ENCODE data around the gene EPS8L1.

Gene EPS8L1

DNA sequence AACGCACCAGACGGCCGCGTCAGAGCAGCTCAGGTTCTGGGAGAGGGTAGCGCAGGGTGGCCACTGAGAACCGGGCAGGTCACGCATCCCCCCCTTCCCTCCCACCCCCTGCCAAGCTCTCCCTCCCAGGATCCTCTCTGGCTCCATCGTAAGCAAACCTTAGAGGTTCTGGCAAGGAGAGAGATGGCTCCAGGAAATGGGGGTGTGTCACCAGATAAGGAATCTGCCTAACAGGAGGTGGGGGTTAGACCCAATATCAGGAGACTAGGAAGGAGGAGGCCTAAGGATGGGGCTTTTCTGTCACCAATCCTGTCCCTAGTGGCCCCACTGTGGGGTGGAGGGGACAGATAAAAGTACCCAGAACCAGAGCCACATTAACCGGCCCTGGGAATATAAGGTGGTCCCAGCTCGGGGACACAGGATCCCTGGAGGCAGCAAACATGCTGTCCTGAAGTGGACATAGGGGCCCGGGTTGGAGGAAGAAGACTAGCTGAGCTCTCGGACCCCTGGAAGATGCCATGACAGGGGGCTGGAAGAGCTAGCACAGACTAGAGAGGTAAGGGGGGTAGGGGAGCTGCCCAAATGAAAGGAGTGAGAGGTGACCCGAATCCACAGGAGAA, 39.9 kb downstream of the EPS8L1 start:
- no peak for DNase-seq (ENCODE audit: low read depth in 2 of 2)

DNA sequence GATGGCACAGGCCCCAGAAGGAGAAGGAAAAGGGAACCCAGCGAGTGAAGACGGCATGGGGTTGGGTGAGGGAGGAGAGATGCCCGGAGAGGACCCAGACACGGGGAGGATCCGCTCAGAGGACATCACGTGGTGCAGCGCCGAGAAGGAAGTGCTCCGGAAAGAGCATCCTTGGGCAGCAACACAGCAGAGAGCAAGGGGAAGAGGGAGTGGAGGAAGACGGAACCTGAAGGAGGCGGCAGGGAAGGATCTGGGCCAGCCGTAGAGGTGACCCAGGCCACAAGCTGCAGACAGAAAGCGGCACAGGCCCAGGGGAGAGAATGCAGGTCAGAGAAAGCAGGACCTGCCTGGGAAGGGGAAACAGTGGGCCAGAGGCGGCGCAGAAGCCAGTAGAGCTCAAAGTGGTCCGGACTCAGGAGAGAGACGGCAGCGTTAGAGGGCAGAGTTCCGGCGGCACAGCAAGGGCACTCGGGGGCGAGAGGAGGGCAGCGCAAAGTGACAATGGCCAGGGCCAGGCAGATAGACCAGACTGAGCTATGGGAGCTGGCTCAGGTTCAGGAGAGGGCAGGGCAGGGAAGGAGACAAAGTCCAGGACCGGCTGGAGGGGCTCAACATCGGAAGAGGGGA, 40.7 kb downstream of the EPS8L1 start:
- DNase-seq (ENCODE audit: low read depth in 2 of 2) = peak in 1 of 2 donors; percentile 14

DNA sequence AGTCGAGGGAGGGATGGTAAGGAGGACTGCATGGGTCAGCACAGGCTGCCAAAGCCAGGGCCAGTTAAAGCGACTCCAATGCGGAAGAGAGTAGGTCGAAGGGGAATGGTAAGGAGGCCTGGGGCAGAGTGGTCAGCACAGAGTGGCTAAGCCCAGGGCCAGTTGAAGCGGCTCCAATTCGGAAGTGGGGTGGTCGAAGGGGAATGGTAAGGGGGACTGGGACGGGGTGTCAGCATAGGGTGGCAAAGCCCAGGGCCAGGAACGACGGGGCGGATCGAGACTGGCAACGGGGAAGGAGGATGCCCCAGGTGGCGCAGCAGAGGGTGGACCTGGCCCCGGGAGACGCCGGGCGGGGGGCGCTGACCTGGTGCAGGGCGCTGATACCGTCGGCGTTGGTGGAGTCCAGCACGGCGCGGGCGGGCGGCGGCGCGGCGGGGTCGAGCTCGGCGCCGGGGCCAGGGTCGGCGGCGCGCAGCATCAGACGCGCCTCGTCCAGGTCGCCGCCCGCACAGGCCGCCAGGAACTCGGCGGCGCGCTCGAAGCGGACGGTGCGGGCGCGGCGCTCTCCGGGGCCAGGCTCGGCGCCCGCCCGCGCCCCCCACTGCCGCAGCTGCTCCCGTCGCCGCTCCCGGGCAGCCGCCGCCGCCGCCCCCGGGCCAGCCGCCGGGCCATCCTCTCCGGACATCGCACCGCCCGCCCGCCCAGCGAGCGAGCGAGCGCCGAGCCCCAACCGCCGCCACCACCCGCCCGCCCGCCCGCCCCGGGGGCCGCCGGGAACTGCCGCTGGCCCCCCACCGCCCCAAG, 41.4 kb downstream of the EPS8L1 start, which contains the start of gene PPP1R12C:
TSS of gene PPP1R12C (minus strand) at position 779 of the 804 bp plus-strand sequence. CDS start at position 685, 94 bp downstream.
- peak in 1 of 2 donors; percentile 8 for DNase-seq (ENCODE audit: low read depth in 2 of 2)

DNA sequence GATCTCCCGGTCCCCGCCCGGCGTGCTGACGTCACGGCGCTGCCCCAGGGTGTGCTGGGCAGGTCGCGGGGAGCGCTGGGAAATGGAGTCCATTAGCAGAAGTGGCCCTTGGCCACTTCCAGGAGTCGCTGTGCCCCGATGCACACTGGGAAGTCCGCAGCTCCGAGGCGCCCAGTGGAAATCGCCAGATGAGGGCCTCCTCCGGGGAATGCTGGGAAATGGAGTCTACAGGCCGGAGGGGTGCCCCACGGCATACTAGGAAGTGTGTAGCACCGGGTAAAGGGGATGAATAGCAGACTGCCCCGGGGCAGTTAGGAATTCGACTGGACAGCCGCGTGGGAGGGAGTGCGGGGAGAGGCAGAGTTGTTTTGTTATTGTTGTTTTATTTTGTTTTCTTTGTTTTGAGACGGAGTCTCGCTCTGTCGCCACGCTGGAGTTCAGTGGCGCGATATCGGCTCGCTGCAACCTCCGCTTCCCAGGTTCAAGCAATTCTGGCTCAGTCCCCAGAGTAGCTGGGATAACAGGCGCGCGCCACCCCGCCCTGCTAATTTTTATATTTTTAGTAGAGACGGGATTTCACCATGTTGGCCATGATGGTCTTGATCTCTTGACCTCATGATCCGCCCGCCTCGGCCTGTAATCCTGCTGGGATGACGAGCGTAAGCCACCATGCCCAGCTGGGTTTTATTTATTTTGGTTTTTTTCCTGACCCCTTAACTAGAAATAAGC, 42.2 kb downstream of the EPS8L1 start:
- peak; percentile 95 to 96 for DNase-seq (ENCODE audit: low read depth in 2 of 2)

DNA sequence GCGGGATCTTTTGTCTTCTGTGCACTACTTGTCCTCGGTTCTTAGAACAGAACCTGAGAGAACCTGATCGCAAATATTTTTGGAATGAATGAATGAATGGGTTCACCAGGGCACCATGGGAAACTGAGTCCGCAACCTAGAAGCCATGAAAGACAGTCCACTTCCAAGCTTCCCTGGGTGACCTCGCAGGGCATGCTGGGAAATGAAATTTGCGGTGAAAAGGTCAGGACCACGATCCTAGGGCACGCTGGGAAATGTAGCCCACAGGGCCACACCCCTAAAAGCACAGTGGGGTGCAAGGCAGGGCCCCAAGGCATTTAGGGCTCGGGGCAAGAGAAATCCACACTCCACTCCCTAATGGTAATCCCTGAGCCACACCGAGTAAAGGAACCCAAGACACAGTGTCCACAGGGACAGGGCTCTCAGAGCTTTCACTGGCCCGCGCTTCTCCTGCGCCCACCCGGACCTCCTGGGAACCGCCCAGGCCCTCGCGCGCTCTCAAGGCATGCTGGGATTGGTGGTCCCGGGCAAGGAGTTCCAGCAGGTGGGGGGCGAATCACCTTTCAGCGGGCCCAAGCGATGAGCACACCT, 42.8 kb downstream of the EPS8L1 start:
- DNase-seq (ENCODE audit: low read depth in 2 of 2) = no peak

DNA sequence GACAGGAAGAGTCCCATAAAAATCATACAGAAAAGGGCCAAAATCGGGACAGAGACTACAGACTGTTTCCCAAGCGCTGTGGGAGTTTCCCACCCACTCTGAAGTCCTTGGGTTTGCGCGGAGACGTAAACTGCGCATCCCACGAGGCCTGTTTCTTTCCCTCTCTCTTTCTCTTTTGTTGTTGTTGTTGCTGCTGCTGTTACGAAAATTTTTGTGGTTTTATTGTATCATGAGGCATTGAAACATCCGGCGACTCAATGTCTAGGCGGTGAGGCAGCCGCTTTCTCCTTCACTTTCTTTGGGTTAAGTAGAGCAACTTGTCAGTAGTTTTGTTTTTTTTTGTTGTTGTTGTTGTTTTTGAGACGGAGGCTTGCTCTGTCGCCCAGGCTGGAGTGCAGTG, 43.4 kb downstream of the EPS8L1 start:
- DNase-seq (ENCODE audit: low read depth in 2 of 2) = no peak

DNA sequence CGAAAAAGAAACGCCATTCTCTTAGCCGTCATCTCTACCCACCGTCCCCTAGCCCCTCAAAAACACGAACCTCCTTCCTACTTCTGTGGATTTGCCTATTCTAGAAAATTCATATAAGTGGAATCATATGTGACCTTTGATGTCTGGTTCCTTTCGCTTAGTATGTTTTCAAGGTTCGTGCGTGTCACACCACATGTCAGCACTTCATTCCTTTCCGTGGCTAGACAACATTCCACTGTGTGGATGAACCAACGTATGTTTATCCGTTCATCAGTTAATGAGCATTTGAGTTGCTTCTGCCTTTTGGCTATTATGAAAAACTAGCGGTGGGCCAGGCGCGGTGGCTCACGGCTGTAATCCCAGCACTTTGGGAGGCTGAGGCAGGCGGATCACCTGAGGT, 55.8 kb downstream of the EPS8L1 start:
- no peak for DNase-seq (ENCODE audit: low read depth in 2 of 2)

DNA sequence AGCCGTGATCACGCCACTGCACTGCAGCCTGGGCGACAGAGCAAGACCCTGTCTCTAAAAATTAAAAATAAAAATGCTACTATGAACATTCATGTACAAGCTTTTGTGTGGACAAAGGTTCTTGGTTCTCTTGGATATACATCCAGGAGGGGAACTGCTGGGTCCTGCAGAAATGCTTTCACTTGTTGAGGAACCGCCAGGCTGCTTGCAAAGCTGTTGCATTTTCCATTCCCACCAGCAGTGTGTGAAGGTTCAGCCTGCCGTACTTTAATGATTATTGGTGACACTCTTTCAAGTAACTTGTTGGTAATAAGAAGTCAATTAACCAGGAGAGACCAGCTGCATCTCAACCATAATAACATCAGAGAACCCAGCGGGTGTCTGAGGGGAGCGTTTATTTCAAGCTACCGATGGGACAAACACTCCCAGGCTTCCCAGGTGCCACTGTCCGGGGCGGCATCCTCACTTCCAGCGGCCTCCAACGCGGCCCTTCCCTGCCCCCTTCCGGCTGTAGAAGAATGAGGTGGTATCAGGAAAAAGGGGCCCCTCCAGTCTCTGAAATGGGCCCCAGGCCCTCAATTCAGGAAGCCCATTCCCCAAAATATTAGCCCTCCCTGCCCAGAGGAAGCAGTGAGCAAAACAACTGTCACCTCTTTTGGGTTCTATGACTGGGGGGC, 56.9 kb downstream of the EPS8L1 start:
- no peak for DNase-seq (ENCODE audit: low read depth in 2 of 2)

DNA sequence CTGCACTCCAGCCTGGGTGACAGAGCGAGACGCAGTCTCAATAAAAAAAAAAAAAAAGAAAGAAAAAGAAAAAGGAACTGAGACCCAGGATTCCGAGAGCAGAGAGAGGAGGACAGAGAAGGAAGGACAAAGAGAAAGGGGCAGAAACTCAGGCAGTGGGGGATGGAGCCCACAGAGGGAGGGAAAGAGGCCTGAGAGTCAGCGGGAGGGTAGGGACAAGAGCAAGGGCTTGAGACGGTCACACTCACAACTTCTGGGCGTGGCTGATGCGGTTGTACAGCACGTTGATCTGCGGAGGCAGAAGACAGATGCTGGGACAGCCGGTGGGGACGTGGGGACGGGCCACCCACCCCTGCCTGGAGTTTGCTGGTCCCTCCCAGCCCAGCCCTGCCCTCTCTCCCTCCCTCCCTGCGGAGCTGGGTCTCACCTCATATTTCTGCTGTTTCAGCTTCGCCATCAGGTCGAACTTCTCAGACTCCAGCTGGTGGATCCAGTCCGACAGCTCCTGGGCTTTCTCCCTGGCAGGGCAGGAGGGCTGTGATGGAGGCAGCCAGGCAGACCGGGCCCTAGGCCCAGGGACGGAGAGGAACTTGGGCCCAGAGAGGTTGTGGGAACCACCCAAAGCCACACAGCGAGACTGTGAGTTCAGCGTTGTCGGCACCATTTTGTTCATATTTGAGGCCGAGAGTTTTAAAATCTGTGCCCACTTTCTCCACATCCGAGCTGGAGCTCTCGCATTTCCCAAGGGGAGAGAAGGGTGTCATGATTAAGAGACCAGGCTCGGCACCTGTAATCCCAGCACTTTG, 58.2 kb downstream of the EPS8L1 start:
- no peak for DNase-seq (ENCODE audit: low read depth in 2 of 2)

DNA sequence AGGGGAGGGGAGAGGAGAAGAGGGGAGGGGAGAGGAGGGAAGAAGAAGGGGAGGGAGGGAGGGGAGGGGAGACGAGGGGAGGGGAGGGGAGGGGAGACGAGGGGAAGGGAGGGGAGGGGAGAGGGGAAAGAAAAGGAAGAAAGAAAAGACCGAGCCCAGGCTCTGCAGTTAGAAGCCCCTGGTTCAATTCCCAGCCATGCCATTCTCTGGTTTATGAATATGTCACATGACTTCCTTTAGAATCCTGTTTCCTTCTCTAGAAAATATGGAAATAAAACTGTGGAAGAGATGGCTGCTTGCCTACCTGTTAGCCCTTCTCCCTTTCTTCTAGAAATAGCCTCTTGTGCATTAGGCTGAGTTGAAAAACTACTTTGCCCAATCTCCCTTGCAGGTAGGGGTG, 59.1 kb downstream of the EPS8L1 start:
- no peak for DNase-seq (ENCODE audit: low read depth in 2 of 2)

DNA sequence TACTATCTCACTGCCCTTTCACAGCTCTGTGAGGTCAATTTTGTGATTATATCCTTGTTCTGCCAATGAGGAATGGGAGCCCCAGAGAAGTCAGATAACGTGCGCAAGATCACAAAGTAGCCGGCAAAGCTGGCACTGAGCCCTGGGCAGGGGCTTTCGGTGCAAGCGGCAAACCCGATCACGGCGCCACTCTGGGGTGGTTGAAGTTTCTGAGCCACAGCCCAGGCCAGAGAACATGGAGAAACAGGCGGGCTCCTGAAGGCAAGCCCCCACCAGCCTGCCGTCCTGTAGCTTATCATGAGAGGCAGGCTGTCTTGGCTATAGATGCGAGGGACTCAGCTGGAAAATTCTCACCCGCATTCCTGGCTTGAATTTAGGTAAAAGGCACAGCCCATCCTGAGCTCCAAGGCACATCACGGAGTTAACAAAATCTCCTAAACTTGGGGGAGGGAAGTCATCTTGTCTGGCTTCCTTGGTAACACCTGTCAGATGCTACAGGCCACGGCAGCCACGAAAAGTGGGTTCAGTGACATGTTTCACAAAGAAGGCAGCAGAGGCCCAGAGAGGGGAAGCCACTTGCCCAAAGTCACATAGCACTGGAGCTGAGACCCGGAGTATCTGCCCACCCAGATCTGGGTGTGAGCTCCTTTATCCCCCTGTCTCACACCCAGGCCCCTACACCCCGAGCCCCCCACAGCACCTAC, 60.9 kb downstream of the EPS8L1 start:
- no peak for DNase-seq (ENCODE audit: low read depth in 2 of 2)
